Sigmoid colon (tissue), 4 donors: ENCODE measurements around the gene SPINK4.

Experiments used
- EP300 ChIP-seq, 4 donors: sonication (generic); formaldehyde crosslinking; IDR thresholded peaks; one replicate each; pipeline ENCODE4 v1.6.1; 2017; ENCODE audit warnings: antibody characterized with exemption in 4 of 4
- TF ChIP-seq, protein P1 (sequence below), 4 experiments: fragments of 450-650 bp in 3 of 4; fragments of 200-600 bp in 1 of 4; IDR thresholded peaks; one replicate each; pipeline ENCODE4 v1.5.1; 2016 to 2019; ENCODE audit warnings: antibody characterized with exemption in 4 of 4, mild to moderate bottlenecking in 3 of 4, moderate library complexity in 2 of 4

DNA sequence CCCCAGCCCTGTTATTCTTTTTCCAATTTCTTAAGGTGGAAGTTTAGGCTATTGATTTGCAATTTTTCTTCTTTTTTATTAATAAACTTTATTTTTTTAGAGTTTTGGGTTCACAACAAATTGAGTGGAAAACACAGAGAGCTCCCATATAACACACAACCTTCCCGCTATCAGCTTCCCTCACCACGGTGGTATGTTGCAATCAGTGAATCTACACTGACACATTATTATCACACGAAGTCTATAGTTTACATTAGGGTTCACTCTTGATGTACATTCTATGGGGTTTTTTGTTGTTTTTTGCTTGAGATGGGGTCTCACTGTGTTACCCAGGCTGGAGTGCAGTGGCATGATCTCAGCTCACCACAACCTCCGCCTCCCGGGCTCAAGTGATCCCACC is 45.5 kb downstream of the SPINK4 start:
- TF ChIP-seq EP300 (IDR thresholded peaks at IDR 0.05): no peak
- TF ChIP-seq, protein P1, sequence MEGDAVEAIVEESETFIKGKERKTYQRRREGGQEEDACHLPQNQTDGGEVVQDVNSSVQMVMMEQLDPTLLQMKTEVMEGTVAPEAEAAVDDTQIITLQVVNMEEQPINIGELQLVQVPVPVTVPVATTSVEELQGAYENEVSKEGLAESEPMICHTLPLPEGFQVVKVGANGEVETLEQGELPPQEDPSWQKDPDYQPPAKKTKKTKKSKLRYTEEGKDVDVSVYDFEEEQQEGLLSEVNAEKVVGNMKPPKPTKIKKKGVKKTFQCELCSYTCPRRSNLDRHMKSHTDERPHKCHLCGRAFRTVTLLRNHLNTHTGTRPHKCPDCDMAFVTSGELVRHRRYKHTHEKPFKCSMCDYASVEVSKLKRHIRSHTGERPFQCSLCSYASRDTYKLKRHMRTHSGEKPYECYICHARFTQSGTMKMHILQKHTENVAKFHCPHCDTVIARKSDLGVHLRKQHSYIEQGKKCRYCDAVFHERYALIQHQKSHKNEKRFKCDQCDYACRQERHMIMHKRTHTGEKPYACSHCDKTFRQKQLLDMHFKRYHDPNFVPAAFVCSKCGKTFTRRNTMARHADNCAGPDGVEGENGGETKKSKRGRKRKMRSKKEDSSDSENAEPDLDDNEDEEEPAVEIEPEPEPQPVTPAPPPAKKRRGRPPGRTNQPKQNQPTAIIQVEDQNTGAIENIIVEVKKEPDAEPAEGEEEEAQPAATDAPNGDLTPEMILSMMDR (IDR thresholded peaks at IDR 0.05): no peak
